Measurements from ENCODE around the gene CHTOP. TPM values are rescaled to one million over a fixed set of nuclear protein-coding genes. Genes with fewer than 3 reads are reported as not detected.

The CHTOP gene
- total and polyA plus RNA-seq, 2 of the 13 experiments (the other 11 are each of a cell fraction or from before 2014, with no cell fraction given), result 38.0 to 51.9 TPM

DNA sequence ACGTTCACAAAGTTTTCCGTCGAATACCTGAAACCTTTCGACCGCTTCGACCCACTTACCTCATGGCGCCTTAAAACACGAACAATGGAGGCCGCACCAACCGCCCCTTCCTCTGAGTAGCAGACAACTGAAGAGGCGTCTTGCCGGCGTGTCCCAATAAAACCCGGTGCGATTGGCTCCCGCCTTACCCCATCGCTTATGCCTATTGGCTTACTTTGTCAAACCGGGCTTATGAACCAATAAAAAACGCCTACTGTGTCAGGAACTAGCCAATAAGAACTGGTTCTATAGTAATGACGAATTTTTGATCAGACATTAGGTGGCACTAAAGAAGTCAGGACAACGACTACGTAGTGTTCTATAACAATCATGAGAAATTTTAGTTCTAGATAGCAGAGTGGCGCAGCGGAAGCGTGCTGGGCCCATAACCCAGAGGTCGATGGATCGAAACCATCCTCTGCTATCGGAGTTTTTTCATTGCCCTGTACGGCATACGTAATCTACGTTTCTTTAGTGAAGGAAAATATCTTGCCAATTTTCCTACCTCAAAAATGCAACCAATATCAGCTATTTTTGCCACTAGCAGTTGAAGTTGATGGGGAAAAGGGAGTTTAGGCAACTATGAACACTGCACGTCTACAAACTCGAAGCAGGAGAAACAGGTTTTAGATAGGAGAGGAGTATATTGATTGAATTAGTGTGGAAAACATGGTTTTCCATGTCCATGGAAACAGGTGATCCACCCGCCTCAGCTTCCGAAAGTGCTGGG, 37.2 kb downstream of the CHTOP start, which contains the start of gene ILF2 (continued):
- TF ChIP-seq MEF2D (CRISPR knock-in tag; IDR thresholded peaks at IDR 0.05) (peak; percentile 78), MBD4 (IDR thresholded peaks at IDR 0.05; ENCODE audit: borderline replicate concordance, low read length) (no peak), ZSCAN21 (CRISPR knock-in tag; IDR thresholded peaks at IDR 0.05; ENCODE audit: borderline replicate concordance) (no peak), ZNF749 (CRISPR knock-in tag; IDR thresholded peaks at IDR 0.05; ENCODE audit: borderline replicate concordance) (no peak), POLR2G (IDR thresholded peaks at IDR 0.05; ENCODE audit: low read depth, low read length) (peak; percentile 94), ISX (CRISPR knock-in tag; conservative IDR thresholded peaks at IDR 0.05) (no peak), ZNF720 (CRISPR knock-in tag; IDR thresholded peaks at IDR 0.05) (no peak), IKZF1 (IDR thresholded peaks at IDR 0.05) (no peak), ZFP37 (CRISPR knock-in tag; IDR thresholded peaks at IDR 0.05; ENCODE audit: borderline replicate concordance) (no peak), MAZ (IDR thresholded peaks at IDR 0.05; ENCODE audit: borderline replicate concordance, low read depth, low read length) (no peak), MAZ (CRISPR knock-in tag; IDR thresholded peaks at IDR 0.05; ENCODE audit: low read depth) (no peak; the same call in 1 of the 2 replicates), IRX3 (CRISPR knock-in tag; IDR thresholded peaks at IDR 0.05; ENCODE audit: borderline replicate concordance, low read depth) (no peak), NFE2L2 (IDR thresholded peaks at IDR 0.05; ENCODE audit: low read length) (no peak), ZFYVE20 (CRISPR knock-in tag; IDR thresholded peaks at IDR 0.05; ENCODE audit: borderline replicate concordance, low read depth) (no peak), SNAI1 (CRISPR knock-in tag; IDR thresholded peaks at IDR 0.05; ENCODE audit: borderline replicate concordance) (no peak), PHB2 (IDR thresholded peaks at IDR 0.05; ENCODE audit: partially characterized antibody) (no peak), ZNF281 (CRISPR knock-in tag; IDR thresholded peaks at IDR 0.05; ENCODE audit: borderline replicate concordance) (no peak), MIER3 (CRISPR knock-in tag; IDR thresholded peaks at IDR 0.05; ENCODE audit: borderline replicate concordance) (no peak; the same call in 1 of the 2 replicates), ELF1 (CRISPR knock-in tag; IDR thresholded peaks at IDR 0.05) (no peak), ETV6 (CRISPR knock-in tag; conservative IDR thresholded peaks at IDR 0.05) (no peak), ZBTB49 (CRISPR knock-in tag; IDR thresholded peaks at IDR 0.05; ENCODE audit: borderline replicate concordance) (no peak)
- TF ChIP-seq, protein P1, sequence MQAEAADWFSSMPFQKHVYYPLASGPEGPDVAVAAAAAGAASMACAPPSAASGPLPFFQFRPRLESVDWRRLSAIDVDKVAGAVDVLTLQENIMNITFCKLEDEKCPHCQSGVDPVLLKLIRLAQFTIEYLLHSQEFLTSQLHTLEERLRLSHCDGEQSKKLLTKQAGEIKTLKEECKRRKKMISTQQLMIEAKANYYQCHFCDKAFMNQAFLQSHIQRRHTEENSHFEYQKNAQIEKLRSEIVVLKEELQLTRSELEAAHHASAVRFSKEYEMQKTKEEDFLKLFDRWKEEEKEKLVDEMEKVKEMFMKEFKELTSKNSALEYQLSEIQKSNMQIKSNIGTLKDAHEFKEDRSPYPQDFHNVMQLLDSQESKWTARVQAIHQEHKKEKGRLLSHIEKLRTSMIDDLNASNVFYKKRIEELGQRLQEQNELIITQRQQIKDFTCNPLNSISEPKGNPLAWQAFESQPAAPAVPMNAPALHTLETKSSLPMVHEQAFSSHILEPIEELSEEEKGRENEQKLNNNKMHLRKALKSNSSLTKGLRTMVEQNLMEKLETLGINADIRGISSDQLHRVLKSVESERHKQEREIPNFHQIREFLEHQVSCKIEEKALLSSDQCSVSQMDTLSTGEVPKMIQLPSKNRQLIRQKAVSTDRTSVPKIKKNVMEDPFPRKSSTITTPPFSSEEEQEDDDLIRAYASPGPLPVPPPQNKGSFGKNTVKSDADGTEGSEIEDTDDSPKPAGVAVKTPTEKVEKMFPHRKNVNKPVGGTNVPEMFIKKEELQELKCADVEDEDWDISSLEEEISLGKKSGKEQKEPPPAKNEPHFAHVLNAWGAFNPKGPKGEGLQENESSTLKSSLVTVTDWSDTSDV (CRISPR knock-in tag; IDR thresholded peaks at IDR 0.05), result no peak

All from HepG2 (cell line).